Glutamatergic neuron (in vitro differentiated cells): Measurements from ENCODE around the gene NARF. TPM values are rescaled to one million over a fixed set of nuclear protein-coding genes. Genes with fewer than 3 reads are reported as not detected.
A peak's percentile ranks its signal among the peaks of the same experiment; 100 is the strongest.

Source experiments
- DNase-seq: peaks from one replicate; pipeline ENCODE4 v3.0.0; 2022
- H3K27ac Mint-ChIP-seq: one replicate; pipeline ENCODE4 v1.8.0; 2020; ENCODE audit warnings: mild to moderate bottlenecking, mixed read lengths, inconsistent platforms; ENCODE audit not compliant: unreplicated experiment
- H3K27me3 Mint-ChIP-seq: one replicate; pipeline ENCODE4 v1.8.0; 2020; ENCODE audit warnings: mild to moderate bottlenecking, moderate library complexity, mixed read lengths, inconsistent platforms; ENCODE audit not compliant: unreplicated experiment
- H3K36me3 Mint-ChIP-seq: one replicate; pipeline ENCODE4 v1.8.0; 2020; ENCODE audit warnings: mild to moderate bottlenecking, mixed read lengths, inconsistent platforms; ENCODE audit not compliant: unreplicated experiment
- H3K4me1 Mint-ChIP-seq: one replicate; pipeline ENCODE4 v1.8.0; 2020; ENCODE audit warnings: mild to moderate bottlenecking, low read depth, mixed read lengths, inconsistent platforms; ENCODE audit not compliant: unreplicated experiment
- H3K4me3 Mint-ChIP-seq: one replicate; pipeline ENCODE4 v1.8.0; 2020; ENCODE audit warnings: mild to moderate bottlenecking, mixed read lengths, inconsistent platforms; ENCODE audit not compliant: unreplicated experiment
- H3K9me3 Mint-ChIP-seq: one replicate; pipeline ENCODE4 v1.8.0; 2020; ENCODE audit warnings: mild to moderate bottlenecking, moderate library complexity, mixed read lengths, inconsistent platforms; ENCODE audit not compliant: unreplicated experiment
- total RNA-seq: library from RNA; stranded (reverse); fragmentation: NEBNext Ultra II Directional; extraction: Animal tissue kit (Norgen Biotek cat#: 25700); gene quantifications from one replicate; pipeline ENCODE4 v1.2.1, GENCODE V29; 2021; ENCODE audit not compliant: unreplicated experiment
- TF ChIP-seq, protein P1 (sequence below): fragments of 200-600 bp; sonication (generic); IDR thresholded peaks from one replicate; pipeline ENCODE4 v1.5.0; 2021; ENCODE audit not compliant: partially characterized antibody, unreplicated experiment

Gene NARF
- total RNA-seq, 1 donor from 2014 or later = 177 TPM

- TF ChIP-seq, protein P1, sequence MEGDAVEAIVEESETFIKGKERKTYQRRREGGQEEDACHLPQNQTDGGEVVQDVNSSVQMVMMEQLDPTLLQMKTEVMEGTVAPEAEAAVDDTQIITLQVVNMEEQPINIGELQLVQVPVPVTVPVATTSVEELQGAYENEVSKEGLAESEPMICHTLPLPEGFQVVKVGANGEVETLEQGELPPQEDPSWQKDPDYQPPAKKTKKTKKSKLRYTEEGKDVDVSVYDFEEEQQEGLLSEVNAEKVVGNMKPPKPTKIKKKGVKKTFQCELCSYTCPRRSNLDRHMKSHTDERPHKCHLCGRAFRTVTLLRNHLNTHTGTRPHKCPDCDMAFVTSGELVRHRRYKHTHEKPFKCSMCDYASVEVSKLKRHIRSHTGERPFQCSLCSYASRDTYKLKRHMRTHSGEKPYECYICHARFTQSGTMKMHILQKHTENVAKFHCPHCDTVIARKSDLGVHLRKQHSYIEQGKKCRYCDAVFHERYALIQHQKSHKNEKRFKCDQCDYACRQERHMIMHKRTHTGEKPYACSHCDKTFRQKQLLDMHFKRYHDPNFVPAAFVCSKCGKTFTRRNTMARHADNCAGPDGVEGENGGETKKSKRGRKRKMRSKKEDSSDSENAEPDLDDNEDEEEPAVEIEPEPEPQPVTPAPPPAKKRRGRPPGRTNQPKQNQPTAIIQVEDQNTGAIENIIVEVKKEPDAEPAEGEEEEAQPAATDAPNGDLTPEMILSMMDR = no peak
- Mint-ChIP-seq H3K4me1 (peaks cover 3% of the 10 kb centered on the region), H3K36me3 (peaks cover 8% of the 10 kb centered on the region), H3K27ac (no peak overlapping the region), H3K9me3 (peaks cover 3% of the 10 kb centered on the region), H3K4me3 (no peak overlapping the region), H3K27me3 (peaks cover 3% of the 10 kb centered on the region)
- DNase-seq = no peak
Measured at GRCh38 chr17:82517230-82517865, 58.8 kb downstream of the NARF start.

GRCh38 chr17:82518826-82519810 lies 60.6 kb downstream of the NARF start, which contains the start of gene FOXK2:
FOXK2 (plus strand) TSS chr17:82519732; CDS start chr17:82519889, 157 bp downstream.
- TF ChIP-seq, protein P1 = no peak
- peak; percentile 95 for DNase-seq
- H3K27me3 Mint-ChIP-seq = peaks cover 3% of the 10 kb centered on the region
- H3K4me1 Mint-ChIP-seq = peaks cover 7% of the 10 kb centered on the region
- H3K27ac Mint-ChIP-seq = peak within 1 kb of the TSS; percentile 85
- peaks cover 3% of the 10 kb centered on the region for H3K9me3 Mint-ChIP-seq
- peak within 1 kb of the TSS; percentile 93 for H3K4me3 Mint-ChIP-seq
- peaks cover 8% of the 10 kb centered on the region for H3K36me3 Mint-ChIP-seq

DNA sequence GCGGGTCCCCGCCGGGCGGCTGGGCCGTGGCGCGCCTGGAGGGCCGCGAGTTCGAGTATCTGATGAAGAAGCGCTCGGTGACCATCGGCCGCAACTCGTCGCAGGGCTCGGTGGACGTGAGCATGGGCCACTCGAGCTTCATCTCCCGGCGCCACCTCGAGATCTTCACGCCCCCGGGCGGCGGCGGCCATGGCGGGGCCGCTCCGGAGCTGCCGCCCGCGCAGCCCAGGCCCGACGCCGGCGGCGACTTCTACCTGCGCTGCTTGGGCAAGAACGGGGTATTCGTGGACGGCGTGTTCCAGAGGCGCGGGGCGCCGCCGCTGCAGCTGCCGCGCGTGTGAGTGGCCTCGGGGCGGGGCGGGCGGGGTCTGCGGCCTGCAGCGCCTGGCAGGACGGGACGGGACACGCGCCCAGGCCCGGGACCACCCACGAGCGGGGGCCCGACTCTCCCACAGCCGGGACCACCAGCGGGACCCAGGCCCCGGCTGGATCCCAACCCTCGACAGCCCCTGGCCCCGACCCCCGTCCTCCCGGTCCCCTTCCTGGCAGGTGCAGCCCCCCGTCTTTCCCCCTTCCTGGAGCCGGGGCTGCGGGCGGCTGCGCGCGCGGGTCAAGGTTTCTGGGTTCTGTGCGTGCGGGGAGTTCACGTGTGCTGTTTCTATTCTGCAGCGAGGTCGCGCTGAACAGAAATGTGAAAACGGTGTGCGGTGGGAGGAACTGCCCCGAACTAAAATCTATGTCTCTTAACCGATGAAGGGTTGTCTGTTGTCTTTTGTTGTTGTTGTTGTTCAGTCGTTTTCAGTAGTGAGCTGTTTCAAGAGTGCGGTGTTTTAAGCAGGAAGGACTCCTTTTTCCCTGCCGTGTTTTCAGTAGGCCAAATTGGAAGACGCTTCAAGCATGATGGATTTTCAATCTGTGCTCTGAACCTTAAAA lies 61.7 kb downstream of the NARF start:
- H3K27ac Mint-ChIP-seq = peak overlapping the region; percentile 85
- H3K4me3 Mint-ChIP-seq = peak overlapping the region; percentile 93
- TF ChIP-seq, protein P1 = no peak
- H3K27me3 Mint-ChIP-seq = peaks cover 3% of the 10 kb centered on the region
- no peaks in the 10 kb centered on the region for H3K36me3 Mint-ChIP-seq
- H3K4me1 Mint-ChIP-seq = peaks cover 14% of the 10 kb centered on the region
- DNase-seq = peak; percentile 45
- peaks cover 3% of the 10 kb centered on the region for H3K9me3 Mint-ChIP-seq

DNA sequence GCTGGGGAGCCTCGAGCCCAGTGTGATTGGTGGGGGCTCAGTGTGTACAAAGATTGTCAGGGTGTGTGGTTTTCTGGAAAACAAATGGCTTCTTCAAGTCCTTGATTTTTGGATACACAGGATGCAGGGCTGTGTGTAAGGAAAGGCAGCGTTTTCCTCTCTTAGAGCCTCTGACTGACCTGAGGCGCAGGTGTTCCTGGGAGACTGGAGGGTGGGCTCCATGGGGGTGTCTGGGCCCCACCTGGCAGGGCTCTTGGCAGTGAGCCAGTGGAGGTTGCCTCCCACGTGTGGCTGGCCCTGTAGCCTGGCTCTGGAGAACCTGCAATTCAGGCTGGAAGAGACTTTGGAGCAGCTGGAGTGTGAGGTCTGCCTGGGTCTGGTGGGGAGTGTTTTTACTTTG lies 66.0 kb downstream of the NARF start:
- Mint-ChIP-seq H3K36me3 (no peaks in the 10 kb centered on the region), H3K9me3 (peaks cover 3% of the 10 kb centered on the region), H3K4me3 (no peak overlapping the region), H3K27me3 (peaks cover 8% of the 10 kb centered on the region), H3K27ac (no peak overlapping the region), H3K4me1 (peaks cover 27% of the 10 kb centered on the region)
- DNase-seq = no peak
- TF ChIP-seq, protein P1 = no peak
